T-helper 2 cell (primary cell): ENCODE results near the gene S100A10.
A peak's percentile ranks its signal among the peaks of the same experiment; 100 is the strongest.

Experiments used
- DNase-seq, 5 experiments: peaks; one replicate each; pipeline versions ENCODE4 v3.0.0 to v3.0.0-alpha.2; 2012 to 2022

S100A10 gene

DNA sequence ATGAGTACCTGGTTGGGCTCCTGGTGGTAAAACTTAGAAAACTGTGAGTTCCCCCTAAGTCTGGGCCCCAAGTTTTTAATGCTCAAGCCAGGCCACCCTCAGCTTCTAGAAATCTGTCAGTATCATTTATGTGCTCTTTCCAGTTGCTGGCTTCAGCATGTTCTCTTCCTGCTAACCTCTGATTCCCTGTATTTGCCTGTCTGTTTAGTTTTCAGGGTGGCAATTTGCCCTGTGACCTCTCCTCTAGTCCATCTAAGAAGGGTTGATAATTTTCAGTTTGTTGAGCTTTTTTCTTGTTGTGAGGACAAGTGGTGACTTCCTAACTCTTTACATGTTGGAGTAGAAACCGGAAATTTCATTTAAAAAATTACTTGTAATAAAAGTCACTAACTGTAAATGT is 16.0 kb upstream of the S100A10 start:
- no peak for DNase-seq

DNA sequence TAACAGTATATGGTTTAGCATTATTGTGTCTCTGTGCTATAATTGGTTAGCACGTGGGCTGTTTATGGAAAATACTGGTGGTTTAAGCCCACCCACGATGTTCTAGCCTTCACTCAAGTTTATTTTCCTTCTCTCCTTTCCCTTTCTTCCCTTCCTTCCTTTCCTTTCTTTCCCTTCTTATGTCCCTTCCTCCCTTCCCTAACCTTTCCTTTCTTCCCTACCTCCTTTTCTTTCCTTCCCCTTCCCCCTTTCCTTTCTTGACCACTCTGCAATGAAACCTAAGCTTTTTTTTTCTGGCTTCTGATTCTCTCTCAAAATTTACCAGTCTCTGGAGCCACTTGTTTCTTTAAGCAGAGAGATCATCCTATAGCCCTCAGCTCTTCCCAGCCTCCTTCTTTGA is 13.4 kb upstream of the S100A10 start:
- DNase-seq = no peak

DNA sequence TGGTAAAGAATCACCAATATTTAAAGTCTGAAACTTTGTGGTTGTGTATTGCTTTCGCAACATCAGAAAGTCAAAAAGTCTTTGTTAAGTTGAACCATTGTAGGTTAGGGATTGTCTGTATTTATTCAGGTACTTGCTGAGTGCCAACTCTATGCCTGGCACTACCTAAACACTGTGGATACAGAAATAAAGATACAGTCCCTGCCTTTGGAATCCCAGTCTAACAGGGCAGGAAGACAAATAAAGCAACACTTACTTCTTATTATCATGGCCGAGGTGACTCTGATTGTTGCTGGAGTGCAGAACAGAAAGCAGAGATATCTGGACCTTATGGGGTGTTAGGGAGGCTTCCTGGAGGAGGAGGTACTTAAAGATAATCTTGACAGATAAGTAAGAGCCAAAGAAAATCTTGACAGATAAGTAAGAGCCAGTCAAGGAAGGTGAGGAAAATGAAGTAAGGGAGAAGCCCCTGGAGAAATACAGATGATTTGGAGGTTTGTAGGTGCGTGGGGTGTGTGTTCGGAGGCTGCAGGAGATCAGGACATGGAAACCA is 11.8 kb upstream of the S100A10 start:
- no peak for DNase-seq

DNA sequence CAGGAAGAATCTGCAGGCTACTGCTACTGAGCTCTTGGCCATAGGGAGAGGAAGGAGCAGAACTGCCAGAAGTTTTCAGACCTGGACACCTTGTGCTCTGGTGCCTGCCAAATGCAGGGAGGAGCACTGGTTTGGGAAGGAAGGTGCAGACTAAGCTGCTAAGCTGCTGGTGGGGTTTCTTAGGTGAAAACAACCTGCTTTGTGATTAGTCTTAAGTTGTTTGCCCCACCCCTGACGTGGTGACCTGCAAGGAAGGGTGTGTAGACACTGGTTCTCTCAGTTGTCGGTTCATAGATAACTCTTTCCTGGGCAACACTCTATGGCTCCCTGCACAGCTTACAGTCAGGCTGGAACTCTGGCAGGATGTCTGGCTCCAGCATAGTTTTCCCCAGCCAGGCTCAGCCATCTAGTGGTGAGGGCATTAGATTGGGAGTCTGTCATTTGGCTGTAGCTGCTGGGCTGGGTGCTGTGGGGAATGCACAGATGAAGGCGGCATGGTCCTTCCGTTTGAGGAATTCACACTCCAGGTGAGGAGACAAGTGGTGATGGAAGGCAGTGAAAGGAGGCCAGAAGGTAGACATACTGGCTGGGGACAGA is 10.3 kb upstream of the S100A10 start:
- DNase-seq = no peak

DNA sequence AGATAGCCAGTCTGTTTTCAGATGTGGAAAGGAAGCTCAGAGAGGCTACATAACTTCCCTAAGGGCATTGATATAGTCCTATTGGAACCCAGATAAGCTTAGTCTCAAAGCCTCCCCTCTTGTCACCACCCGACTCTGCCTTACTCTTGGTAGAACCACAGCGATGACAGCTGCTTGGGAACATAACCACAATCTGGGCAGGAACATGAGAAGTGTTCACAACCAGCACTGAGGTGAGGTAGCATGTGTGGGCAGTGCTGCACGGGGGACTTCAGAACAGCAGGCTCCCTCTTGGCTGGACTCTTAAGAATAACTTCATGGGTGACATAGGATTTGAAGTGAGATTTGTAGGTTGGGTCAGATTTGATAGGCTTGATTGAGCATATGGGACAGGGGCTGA is 9.3 kb upstream of the S100A10 start:
- DNase-seq = no peak

DNA sequence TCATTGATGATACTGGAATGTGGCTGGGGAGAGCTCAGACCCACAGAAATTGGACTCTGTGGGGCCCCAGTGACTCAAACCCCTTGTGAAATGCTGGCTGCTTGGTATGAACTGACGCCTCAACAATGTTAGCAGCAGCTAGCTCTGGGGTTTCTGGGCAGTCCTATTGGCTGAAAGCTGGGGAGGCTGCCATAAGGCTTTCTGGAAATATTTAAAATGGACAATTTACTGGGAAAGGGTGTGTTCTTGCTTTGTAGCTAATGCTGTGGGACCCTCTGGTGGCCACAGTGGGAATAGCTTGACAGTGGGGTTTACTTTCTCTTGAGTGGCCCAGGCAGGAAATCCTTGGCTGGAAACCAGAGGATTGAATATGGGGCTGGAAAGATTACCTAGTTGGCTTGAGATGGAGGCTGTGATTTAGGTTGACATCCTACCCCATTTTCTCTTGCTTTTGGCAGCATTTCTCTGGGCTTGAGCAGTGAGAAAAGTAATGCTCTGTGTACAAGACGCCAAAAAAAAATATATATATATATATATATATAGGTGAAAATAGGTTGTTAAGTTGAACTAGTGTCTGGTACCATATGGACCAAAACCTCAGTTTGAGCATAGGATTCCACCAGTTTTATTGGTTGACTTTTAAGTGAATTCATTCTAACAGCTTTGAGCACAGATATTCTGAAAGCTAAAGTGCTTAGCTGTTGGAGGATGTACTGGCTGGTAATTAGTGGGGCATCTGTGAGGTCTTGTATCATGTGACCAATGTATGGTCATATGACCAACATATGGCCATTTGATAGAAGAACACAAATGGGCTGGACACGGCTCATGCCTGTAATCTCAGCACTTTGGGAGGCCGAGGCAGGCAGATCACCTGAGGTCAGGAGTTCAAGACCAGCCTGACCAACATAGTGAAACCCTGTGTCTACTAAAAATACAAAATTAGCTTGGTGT is 8.2 kb upstream of the S100A10 start:
- peak; percentile 40 to 73 (median 61) for DNase-seq

DNA sequence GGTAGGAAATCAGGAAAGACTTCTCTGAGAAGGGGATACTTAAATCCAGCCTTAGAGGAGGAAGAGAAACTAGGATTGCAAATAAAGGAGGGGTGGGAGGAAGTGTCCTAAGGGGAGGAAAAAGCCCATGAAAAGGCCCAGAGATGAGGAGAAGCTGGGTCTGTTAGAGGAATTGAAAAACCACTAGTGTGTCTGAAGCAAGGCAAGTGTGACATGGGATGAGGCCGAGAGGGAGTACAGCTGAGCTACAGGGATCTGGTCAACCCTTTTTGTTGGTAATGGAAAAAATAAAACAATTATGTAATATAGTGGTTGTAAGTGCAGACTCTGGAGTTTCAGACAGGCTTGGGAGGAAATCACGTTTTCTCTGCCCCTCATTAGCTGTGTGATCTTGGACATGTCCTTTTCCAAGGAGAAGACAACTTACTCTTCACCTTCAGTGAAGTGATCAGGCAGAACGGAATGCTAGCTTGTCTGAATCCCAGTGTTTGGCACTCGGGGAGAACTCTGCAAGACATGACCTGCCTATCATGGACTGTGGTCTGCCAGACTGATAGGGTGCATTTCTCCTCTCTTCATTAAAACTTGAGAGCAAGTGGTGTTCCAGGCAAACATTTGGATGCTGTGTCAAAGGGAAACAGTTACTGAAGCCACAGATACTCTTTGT is 7.4 kb upstream of the S100A10 start:
- no peak for DNase-seq

DNA sequence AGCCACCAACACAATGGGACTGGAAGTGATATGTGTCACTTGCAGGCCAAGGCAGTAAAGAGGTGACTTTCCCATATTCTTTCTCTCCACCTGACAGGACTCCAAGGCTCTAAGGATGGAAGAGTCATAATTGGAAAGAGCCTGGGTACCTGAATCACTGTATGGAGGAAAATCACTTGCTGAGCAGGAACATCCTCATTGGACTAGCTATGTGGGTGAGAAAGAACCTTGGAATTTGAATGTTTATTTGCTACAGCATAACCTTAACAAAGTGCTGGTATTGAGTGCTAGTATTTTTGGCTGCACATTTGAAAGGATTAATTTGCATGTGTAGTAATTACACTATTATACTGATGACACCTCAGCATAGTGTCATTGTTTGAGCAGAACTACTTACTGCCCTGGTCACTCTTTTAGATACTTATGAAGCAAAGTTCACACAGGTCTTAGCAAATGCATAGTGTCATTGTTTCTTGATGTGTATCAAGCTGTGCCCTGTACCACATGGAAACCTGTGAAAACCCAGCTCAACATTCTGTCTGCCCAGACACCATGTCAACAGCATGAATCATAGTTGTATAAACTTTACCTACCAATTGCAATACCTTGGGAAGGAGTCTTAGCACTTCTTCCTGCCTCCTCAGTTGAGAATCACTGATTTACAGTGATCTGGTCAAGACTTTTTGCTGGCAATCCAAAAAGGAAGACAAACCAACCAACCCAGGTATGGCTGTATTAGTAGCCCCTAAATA is 5.1 kb upstream of the S100A10 start:
- no peak for DNase-seq

DNA sequence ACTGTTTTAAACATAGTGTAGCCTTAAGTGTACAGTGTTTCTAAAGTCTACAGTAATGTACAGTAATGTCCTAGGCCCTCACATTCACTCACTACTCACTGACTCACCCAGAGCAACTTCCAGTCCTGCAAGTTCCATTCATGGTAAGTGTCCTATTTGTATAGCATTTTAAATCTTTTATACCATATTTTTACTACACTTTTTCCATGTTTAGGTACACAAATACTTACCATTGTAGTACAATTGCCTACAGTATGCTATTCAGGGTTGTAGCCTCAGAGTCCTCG is 3.6 kb upstream of the S100A10 start:
- DNase-seq = no peak

DNA sequence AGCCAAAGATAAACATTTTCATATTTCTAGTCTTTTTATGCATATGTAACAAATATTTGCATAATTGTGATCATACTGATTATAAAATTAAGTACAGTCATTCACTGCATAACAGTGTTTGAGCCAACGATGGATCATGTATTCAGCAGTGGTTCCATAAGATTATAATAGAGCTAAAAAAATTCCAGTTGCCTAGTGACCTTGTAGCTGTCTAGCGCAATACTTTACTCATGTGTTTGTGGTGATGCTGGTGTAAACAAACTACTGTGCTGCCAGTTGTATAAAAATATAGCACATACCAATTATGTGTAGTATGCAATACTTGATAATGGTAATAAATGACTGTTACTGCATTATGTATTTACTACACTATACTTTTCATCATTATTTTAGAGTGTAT is 2.1 kb upstream of the S100A10 start:
- DNase-seq = no peak

DNA sequence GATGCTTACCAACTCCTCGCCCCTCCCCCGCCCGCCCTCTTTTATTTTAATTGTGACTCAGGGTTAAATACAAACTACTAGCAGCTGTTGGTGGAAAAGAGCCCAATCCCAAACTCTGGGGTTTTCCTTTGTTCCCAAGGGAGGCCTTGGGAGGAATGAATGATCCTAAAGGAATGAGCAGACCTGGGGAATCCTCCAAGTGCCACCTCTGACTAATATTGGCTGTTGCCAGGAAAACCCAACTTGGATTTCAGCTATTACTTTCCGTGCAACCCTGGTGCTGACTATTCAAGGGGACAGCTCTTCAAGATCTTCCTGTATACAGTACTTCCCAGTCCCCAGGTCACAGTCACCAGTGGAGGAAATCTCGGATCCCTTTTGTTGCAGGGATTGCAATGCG is 1.3 kb upstream of the S100A10 start:
- DNase-seq = no peak

DNA sequence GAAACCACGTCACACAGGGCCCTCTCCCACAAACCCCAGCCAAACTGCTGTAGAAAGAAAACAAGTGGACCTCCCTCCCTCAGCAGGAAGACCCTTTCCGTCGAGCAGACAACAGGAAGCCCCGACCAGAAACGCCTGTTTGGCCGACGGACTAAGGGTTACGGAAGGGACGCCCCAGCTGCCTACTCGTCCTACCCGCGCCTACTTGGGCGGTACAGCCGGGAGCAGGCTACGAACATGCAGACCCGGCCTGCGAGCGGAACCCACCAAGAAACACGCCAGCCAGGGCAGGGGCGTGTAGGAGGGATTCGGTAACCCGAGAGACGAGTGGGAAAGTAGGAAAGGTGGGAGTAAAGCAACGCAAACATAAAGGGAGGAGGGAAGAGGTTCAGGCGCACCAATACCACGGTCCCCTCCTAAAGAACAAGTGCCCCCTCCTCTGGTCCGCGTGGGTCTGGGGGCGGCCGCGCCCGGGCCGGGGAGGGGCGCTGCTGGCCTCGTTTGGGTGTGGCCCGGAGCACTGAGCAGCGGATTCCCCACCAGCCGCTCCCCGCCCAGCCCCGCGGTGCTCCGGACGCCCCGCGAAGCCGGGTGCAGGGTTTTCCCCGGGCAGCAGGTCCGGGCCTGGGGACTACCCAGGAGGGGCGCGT is 450 bp downstream of the S100A10 start:
- peak in 3 of 5 experiments; percentile 15 to 52 (median 26) for DNase-seq

DNA sequence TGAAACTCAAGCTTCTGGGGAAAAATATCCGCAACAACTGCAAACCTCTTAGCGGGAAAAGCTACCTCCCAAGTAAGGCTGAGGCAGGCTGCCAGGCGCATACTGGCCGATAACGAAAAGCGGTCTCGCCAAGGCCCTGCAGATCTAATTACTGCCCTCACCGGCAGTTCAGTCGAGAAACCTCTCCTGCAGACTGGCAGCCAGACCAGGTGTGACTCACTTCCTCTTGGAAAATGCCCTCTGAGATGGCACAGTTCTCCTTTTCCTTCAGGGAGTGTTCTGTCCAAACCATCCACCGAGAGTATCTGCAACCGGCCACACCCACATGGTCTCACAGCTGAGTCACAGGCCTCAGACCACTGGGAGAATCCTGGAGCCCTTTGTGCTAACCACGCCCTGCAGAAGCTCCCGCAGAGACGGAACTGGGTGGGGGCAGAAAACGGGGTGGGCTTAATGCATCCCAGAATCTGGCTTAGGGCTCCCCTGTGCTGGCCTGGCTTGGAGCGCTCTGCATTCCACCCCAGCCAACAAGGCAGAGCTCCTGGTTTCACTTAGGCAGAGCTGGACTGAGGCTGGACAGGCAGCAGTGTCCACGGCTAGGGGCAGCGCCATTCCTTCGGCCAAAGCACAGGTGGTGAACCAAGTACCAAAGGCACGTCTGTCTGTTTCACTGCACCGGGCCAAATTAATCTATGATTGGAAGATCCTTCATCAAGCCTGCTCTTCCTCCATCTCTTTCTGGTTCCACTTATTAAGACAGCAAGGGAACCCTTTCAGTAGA is 1.2 kb downstream of the S100A10 start:
- peak in 1 of 5 experiments; percentile 22 for DNase-seq

DNA sequence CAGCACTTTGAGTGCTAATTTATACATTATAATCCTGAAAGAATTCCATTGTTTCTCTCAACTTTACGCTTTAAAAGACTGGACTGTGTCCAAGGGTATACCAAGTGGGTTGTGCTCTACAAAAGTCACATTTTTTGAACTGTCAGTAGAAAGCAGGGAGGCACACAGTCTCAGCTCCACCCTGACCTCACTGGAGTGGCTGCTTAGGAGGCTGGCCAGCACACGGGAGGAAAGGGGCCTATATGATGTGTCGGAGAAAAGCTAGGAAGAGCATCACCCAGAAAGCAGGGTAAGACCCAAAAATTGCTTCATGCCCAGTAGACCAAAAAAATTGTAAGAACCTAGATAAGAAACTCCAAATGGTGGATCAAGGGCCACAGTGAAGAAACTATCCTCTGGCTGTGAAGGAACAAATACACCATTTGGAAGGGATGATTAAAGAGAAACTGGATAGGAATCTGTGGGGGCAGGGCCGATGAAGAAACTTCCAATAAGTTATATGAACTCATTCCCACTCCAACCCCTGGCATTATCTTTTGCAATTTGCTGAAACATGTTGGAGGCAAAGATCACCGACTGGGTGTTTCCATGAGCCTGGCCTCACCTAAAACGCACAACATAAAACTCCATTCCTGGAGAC is 1.9 kb downstream of the S100A10 start:
- no peak for DNase-seq

DNA sequence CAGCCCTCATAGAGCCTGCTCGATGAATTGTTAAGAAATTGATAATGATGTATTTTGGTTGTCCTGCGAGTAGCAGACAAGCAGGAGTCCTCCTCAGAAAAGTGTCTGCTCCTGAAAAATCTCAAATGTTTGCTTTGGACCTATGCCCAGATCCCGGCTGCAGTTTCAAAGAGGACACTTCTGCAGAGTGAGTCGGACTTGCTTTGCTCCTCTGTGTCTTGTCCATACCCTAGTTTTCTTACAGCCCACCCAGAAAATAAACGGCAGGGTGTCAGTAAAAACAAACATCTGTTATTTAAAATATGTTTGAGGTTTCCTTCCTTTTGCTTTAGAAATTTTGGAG is 2.8 kb downstream of the S100A10 start:
- no peak for DNase-seq

DNA sequence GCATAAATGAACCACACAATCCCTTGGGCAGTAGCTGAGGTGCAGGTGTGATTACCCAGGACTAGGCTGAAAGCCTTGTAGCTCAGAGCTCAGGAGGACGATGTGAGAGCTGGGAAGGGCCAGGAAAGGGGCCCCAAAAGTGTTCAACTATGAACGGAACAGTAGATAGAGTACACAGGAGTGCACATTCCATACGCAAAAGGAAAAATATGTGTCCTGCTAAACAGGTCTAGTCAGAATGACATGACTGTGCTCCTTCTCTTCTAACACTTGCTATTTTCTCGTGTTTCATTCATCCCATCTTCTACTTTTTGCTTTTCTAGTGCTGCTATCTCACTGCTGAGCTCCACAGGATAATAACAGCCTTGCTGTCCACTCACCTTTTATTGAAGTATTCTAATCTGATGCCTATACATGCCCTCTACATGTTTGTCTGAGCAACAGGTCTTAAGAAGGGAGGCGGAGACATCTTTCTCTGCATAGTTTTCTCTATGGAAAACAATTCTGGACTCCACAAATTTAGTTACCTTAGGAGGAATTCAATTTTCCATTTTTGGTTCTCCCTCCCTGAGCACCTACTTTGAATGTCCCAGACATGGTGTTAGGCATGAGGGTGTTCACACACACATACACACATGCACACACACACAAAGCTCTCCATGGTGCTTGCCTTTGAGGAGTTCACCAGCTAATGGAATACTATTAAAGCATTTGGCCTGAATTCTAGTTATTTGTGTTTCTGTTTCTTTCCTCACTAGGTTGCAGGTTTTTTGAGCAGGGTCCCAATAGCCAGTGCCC is 3.4 kb downstream of the S100A10 start:
- no peak for DNase-seq

DNA sequence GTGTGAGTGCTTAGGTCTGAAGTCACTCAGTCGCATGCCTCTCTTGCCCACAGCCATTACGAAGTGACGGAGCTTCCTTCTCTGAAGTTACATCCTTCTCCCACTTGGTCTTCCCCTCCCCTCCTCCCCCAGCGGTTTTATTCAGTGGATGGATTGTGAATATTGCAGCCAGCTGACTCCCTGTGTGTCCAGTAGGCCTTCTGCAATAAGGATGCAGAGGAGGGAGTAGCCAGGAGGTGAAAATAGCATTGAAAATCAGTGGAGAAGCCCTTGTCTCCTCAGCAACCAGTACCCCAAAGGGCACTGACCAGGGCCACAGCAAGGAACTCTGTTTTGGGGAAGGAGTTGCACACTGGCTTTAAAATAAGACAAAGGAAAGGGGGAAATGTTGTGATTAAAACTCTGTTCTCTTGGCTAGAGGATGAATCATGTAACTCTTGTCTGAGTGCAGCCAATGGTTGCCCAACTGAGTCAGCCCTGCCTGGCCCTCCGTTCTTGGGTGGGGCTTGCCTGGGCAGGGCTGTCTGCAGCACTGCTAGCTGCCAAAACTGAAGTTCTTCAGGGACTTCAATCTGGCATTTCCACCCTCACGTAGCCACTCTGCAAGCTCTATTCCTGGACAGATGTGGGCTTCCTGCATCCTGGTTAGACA is 4.3 kb downstream of the S100A10 start:
- peak in 1 of 5 experiments; percentile 10 for DNase-seq

DNA sequence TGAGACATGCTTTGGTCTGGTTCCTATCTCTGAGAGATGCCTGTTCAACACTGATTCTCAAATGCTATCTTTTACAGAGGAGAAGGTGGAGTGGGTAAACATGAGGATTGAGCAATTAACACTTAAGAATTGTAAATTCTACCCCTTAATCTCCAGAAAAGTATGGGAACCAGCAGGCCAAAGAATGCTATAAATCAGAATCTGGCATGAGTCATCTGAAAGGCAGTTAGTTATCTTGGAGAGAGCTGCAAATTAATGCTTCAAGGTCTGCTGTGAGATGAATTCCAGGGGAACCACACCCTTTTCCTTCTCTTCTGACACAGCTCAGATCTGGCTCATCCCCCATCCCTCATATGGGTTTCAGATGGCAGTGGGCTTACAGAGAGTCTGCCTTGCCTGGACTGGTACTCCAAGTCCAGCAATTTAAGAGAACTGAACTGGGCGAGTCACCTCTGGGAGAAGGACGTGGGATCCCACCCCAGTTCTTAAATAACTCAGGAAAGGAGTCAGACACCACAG is 5.2 kb downstream of the S100A10 start:
- no peak for DNase-seq

DNA sequence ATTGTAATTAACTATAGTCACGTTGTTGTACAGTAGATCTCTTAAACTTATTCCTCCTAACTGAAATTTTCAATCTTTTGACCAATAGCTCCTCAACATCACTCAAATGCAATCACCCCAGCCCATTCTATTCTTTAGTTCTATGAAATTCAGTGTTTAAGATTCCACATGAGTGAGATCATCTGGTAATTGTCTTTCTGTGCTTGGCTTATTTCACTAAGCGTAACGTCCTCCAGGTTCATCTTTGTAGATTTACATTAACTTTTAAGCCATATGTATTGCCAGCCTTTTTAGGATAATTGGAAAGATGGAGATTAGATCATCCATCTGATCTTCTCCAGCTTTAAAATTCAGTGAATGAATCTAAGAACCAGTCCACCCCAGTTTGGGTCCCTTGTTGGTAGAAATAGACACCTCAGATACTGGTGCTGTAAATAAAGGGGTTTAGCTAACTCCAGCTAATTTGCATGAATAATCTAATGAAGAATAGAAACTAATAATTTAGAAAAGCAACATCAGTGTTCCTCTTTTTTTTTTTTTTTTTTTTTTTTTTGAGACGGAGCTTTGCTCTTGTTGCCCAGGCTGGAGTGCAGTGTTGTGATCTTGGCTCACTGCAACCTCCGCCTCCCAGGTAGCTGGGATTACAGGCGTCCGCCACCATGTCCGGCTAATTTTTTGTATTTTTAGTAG is 7.0 kb downstream of the S100A10 start:
- no peak for DNase-seq
